Body of pancreas (tissue), 4 donors: ENCODE results near the gene NOL7.

Experiments used
- POLR2A ChIP-seq, 3 donors: fragments of 450-650 bp; IDR thresholded peaks; one replicate each; pipeline ENCODE4 v1.6.1; 2016; ENCODE audit warnings: antibody characterized with exemption in 3 of 3, mild to moderate bottlenecking in 2 of 3
- TF ChIP-seq, protein P1 (sequence below), 7 experiments: fragments of 450-650 bp in 4 of 7; fragments of 200-600 bp in 3 of 7; sonication (generic) in 3 of 7; IDR thresholded peaks; one replicate each; pipeline ENCODE4 v1.5.1; 2016 to 2019; ENCODE audit warnings: antibody characterized with exemption in 7 of 7

DNA sequence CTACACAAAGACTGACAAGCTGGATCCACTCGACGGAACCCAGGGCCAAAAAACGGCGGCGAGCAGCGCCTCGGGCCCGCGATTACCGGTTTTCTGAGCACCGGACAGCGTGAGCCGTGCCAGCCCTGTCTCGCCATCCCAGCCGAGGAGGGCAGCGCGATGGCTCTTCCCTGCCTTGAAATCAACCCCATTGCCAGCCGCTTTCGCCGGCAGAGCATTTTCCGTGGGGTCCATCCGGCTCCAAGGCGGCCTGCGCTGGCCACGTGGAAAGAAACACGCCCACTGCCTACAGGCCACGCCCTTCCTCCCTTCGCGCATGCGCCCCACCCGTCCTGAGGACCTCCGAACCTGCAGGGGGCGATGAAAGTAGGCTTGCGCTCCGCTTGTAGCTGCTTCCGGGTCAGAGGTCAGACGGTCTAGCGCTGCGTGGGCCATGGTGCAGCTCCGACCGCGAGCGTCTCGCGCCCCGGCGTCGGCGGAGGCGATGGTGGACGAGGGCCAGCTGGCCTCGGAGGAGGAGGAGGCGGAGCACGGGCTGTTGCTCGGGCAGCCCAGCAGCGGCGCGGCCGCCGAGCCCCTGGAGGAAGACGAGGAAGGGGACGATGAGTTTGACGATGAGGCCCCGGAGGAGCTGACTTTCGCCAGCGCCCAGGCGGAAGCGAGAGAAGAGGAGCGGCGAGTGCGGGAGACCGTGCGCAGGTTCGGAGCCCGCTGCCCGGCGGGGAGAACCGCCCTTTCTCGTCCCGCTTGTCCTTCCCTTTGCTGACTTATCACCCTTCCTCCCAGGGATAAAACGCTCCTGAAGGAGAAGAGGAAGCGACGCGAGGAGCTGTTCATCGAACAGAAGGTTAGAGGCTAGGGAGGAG is at the start of gene NOL7:
- TF ChIP-seq, protein P1, sequence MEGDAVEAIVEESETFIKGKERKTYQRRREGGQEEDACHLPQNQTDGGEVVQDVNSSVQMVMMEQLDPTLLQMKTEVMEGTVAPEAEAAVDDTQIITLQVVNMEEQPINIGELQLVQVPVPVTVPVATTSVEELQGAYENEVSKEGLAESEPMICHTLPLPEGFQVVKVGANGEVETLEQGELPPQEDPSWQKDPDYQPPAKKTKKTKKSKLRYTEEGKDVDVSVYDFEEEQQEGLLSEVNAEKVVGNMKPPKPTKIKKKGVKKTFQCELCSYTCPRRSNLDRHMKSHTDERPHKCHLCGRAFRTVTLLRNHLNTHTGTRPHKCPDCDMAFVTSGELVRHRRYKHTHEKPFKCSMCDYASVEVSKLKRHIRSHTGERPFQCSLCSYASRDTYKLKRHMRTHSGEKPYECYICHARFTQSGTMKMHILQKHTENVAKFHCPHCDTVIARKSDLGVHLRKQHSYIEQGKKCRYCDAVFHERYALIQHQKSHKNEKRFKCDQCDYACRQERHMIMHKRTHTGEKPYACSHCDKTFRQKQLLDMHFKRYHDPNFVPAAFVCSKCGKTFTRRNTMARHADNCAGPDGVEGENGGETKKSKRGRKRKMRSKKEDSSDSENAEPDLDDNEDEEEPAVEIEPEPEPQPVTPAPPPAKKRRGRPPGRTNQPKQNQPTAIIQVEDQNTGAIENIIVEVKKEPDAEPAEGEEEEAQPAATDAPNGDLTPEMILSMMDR (IDR thresholded peaks at IDR 0.05): peak; percentile 78 to 99 (median 99)
- TF ChIP-seq POLR2A (IDR thresholded peaks at IDR 0.05): peak; percentile 76 to 89 (median 88)
